ENCODE results near the gene PRDM15. TPM values are rescaled to one million over a fixed set of nuclear protein-coding genes. Genes with fewer than 3 reads are reported as not detected.

Gene PRDM15
- total and polyA plus RNA-seq, 2 donors (not counting 3 experiments of a cell fraction or from before 2014, with no cell fraction given): 11.8 to 12.9 TPM

DNA sequence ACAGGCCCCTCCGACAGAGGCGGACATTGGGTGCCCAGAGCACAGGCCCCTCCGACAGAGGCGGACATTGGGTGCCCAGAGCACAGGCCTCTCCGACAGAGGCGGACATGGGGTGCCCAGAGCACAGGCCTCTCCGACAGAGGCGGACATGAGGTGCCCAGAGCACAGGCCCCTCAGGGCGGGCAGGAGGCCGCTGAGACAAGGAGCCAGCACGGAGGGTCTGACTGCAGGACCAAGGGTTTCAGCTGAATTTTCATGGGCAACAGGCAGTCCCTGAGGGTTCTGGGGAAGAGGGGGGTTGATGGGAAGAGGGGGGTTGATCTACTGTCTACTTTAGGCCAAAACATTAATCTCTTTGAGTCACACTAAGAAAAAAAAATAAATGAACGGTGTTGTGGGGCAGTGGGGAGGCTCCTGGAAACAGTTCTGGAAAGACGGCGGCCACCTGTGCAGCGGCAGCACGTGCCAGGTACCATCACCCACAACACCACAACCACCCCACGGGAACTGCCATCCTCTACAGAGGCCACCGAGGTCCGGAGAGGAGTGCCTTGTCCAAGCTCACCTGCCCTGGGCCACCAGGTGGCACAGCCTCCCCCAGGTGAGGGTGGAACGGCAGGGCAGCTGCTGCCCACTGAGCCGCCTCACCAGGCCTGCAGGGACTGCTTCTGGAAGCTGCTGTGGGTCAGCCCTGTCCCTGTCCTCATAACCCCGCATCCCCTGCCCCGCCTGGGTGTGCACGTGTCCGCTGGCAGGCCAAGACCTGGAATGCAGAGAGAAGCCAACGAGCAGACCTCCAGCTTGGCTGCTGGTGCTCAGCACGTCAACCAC lies 20.5 kb downstream of the PRDM15 start:
- dilution Hi-C loops (cut with MboI; ENCODE audit: extremely low pct_ligation_motif_present, low sequenced_read_pairs): no loop called here
- CTCF ChIA-PET: interaction anchor here (0.5 kb wide), 1 partner anchor 451 kb away, joined by 3 read pairs; no protein-coding TSS in a partner anchor
- H3K4me1 ChIP-seq (ENCODE audit: control insufficient read depth, extremely low read depth, insufficient read depth, low read length): no peaks in the 10 kb centered on the region

More for the DNA sequence above, 20.5 kb downstream of the PRDM15 start:
- POLR2A ChIA-PET: no interaction called here
- Histone ChIP-seq H3K27ac (ENCODE audit: insufficient read depth, low read depth, low read length) (no peak overlapping the region), H3K9me1 (replicated peaks; ENCODE audit: control insufficient read depth, extremely low read depth, insufficient read depth, low read length) (no peaks in the 10 kb centered on the region), H3K4me2 (ENCODE audit: insufficient read depth, low read length) (no peak overlapping the region), H3K36me3 (ENCODE audit: control insufficient read depth in 2 of 2, extremely low read depth in 1 of 2, insufficient read depth in 2 of 2, low read length in 2 of 2) (peaks cover 7 to 14% of the 10 kb centered on the region in 2 experiments), H4K20me1 (replicated peaks; ENCODE audit: control insufficient read depth, extremely low read depth, insufficient read depth, low read length) (no peaks in the 10 kb centered on the region), H3K9me3 (replicated peaks; ENCODE audit: control insufficient read depth, insufficient read depth, low read length) (no peaks in the 10 kb centered on the region), H3K79me2 (ENCODE audit: control insufficient read depth, insufficient read depth, low read length) (peaks cover 2% of the 10 kb centered on the region), H3K9ac (replicated peaks; ENCODE audit: extremely low read depth, insufficient read depth, low read length) (no peak overlapping the region), H3K27me3 (ENCODE audit: control insufficient read depth in 2 of 2, insufficient read depth in 2 of 2, low read length in 2 of 2) (no peaks in the 10 kb centered on the region), H3K4me3 (replicated peaks in 1 of 3; ENCODE audit: insufficient read depth in 1 of 3, low read depth in 1 of 3, low read length in 3 of 3) (no peak overlapping the region), H2AFZ (ENCODE audit: low read depth, low read length) (no peak overlapping the region)
- intact Hi-C loops (cut with micrococcal nuclease): no loop called here
- BruUV-seq (replicated peaks): no TSS peak
- no peak for FAIRE-seq
- TF ChIP-seq GATA2 (IDR thresholded peaks at IDR 0.05; ENCODE audit: insufficient read depth, insufficient read length, low read depth, low read length) (no peak), JUN (IDR thresholded peaks at IDR 0.05; ENCODE audit: borderline replicate concordance, insufficient read depth, insufficient read length, low read depth) (no peak), POLR2AphosphoS5 (IDR thresholded peaks at IDR 0.05; ENCODE audit: insufficient read depth, low read depth, low read length) (no peak), FOS (IDR thresholded peaks at IDR 0.05; ENCODE audit: borderline replicate concordance, insufficient read depth, low read length) (no peak), POLR2A (IDR thresholded peaks at IDR 0.05; ENCODE audit: low read depth, low read length) (no peak), EZH2 (IDR thresholded peaks at IDR 0.05; ENCODE audit: borderline replicate concordance, low read depth, low read length, severe bottlenecking) (no peak), MYC (IDR thresholded peaks at IDR 0.05; ENCODE audit: low read depth, low read length) (no peak)
- TF ChIP-seq, protein P1, sequence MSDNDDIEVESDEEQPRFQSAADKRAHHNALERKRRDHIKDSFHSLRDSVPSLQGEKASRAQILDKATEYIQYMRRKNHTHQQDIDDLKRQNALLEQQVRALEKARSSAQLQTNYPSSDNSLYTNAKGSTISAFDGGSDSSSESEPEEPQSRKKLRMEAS (IDR thresholded peaks at IDR 0.05; ENCODE audit: insufficient read depth, insufficient read length): no peak
- TF ChIP-seq, protein P2, sequence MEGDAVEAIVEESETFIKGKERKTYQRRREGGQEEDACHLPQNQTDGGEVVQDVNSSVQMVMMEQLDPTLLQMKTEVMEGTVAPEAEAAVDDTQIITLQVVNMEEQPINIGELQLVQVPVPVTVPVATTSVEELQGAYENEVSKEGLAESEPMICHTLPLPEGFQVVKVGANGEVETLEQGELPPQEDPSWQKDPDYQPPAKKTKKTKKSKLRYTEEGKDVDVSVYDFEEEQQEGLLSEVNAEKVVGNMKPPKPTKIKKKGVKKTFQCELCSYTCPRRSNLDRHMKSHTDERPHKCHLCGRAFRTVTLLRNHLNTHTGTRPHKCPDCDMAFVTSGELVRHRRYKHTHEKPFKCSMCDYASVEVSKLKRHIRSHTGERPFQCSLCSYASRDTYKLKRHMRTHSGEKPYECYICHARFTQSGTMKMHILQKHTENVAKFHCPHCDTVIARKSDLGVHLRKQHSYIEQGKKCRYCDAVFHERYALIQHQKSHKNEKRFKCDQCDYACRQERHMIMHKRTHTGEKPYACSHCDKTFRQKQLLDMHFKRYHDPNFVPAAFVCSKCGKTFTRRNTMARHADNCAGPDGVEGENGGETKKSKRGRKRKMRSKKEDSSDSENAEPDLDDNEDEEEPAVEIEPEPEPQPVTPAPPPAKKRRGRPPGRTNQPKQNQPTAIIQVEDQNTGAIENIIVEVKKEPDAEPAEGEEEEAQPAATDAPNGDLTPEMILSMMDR (IDR thresholded peaks at IDR 0.05; ENCODE audit: extremely low read depth in 1 of 2, insufficient read depth in 1 of 2, low read depth in 1 of 2, low read length in 2 of 2): no peak
- DNase-seq (ENCODE audit: low read depth, low spot score): no peak
